ENCODE data around the gene SULT1A1. TPM values are rescaled to one million over a fixed set of nuclear protein-coding genes. Genes with fewer than 3 reads are reported as not detected.
"Not testable (repeated sequence)": the region's sequence is repeated elsewhere in the genome, so short reads cannot be mapped to it uniquely, and the experiment has no call there.

The SULT1A1 gene
- total and polyA plus RNA-seq, 2 of the 4 experiments (the other 2 are of a cell fraction): 1.2 to 1.6 TPM

- H3K18ac ChIP-seq (ENCODE audit: low read depth, low read length); POLR2A ChIA-PET (ENCODE audit: unreplicated experiment); H2BK120ac ChIP-seq (ENCODE audit: low read depth, low read length); H3K23ac ChIP-seq (ENCODE audit: low read depth, low read length); CTCF ChIA-PET; H3K9me3 ChIP-seq (ENCODE audit: control insufficient read depth, insufficient read depth, low read length); H3K9ac ChIP-seq (ENCODE audit: low read depth, low read length); ATAC-seq (ENCODE audit: low read depth); H2BK20ac ChIP-seq (ENCODE audit: low read depth, low read length); H4K20me1 ChIP-seq (ENCODE audit: insufficient read depth, low read length); H2BK15ac ChIP-seq (ENCODE audit: low read depth, low read length); DNase-seq; H4K5ac ChIP-seq (ENCODE audit: low read depth, low read length); H4K8ac ChIP-seq (ENCODE audit: low read depth in 2 of 2, low read length in 2 of 2); H4K91ac ChIP-seq (ENCODE audit: insufficient read depth, low read depth, low read length); H3K4ac ChIP-seq (ENCODE audit: low read depth, low read length); H3K79me1 ChIP-seq (ENCODE audit: low read depth in 1 of 2, low read length in 2 of 2); BruUV-seq (replicated peaks); H2AK5ac ChIP-seq (ENCODE audit: low read depth, low read length); H3K4me3 ChIP-seq (ENCODE audit: insufficient read depth, low read depth, low read length); H2AK9ac ChIP-seq (replicated peaks; ENCODE audit: low read depth, low read length, poor library complexity); H3K4me2 ChIP-seq (ENCODE audit: low read depth, low read length); H2BK5ac ChIP-seq (ENCODE audit: low read depth, low read length, poor library complexity, severe bottlenecking); H2AFZ ChIP-seq (replicated peaks; ENCODE audit: low read length, poor library complexity); H3K36me3 ChIP-seq (ENCODE audit: control insufficient read depth, insufficient read depth, low read length); H3K56ac ChIP-seq (ENCODE audit: extremely low read depth, insufficient read depth, low read length); H3K27ac ChIP-seq (ENCODE audit: insufficient read depth, low read length); H3K9me1 ChIP-seq (ENCODE audit: insufficient read depth, low read length); intact Hi-C loops (cut with micrococcal nuclease); dilution Hi-C loops (cut with HindIII; ENCODE audit: low sequenced_read_pairs, unreplicated experiment); H3K4me1 ChIP-seq (ENCODE audit: control insufficient read depth, insufficient read depth, low read length); H3K14ac ChIP-seq (replicated peaks; ENCODE audit: low read depth, low read length): not testable (repeated sequence)
- WGBS, 2 experiments (ENCODE audit: extremely low coverage in 2 of 2, insufficient read length in 1 of 2): no CpG with 5 or more reads among the region's 10 CpGs
- in situ Hi-C loops (cut with MboI; ENCODE audit: low sequenced_read_pairs): loop anchor here (10.0 kb wide), 1 partner anchor 313 kb away; the partner anchor contains the start of gene SBK1
- peaks cover 42% of the 10 kb centered on the region for H3K27me3 ChIP-seq (ENCODE audit: control insufficient read depth, insufficient read depth, low read length)
These were observed 2.0 kb downstream of the SULT1A1 start for GRCh38 chr16:28607681-28608495.

Data from IMR-90 (cell line).